SHP77 (cell line): ENCODE measurements around the gene LDB2.
"Not testable (repeated sequence)": the region's sequence is repeated elsewhere in the genome, so short reads cannot be mapped to it uniquely, and the experiment has no call there.

Experiments used
- DNase-seq, 2 experiments: peaks; one replicate each; lab custom pipeline; 2025; lab: John Stamatoyannopoulos, UW

LDB2 gene

DNA sequence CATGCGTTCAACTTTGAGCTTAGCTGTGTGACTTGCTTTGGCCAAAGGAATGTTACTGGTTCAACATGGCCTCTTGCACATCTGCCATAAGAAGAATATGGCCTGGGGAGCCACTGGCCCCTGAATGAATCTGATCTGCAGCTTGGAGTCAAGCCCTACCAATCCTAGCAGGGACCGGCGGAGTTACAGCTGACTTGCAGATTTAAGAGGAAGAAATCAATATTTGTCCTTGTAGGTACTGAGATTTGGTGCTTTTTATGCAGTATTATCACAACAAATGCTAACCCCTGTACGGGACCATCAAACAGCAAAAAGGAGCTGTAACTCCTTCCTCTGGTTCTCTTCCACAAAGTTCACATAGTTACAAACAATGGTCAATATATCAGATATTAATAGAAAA lies 252.0 kb downstream of the LDB2 start:
- DNase-seq: no peak

- DNase-seq: no peak
Measured at GRCh38 chr4:16643893-16644292, 254.6 kb downstream of the LDB2 start.

GRCh38 chr4:16642897-16643296 lies 255.5 kb downstream of the LDB2 start:
- no peak for DNase-seq

- no peak for DNase-seq
Measured at GRCh38 chr4:16641971-16642370, 256.5 kb downstream of the LDB2 start.

GRCh38 chr4:16636912-16637630 lies 261.4 kb downstream of the LDB2 start:
- DNase-seq: no peak

- DNase-seq: no peak
Measured at GRCh38 chr4:16636304-16636703, 262.1 kb downstream of the LDB2 start.

DNA sequence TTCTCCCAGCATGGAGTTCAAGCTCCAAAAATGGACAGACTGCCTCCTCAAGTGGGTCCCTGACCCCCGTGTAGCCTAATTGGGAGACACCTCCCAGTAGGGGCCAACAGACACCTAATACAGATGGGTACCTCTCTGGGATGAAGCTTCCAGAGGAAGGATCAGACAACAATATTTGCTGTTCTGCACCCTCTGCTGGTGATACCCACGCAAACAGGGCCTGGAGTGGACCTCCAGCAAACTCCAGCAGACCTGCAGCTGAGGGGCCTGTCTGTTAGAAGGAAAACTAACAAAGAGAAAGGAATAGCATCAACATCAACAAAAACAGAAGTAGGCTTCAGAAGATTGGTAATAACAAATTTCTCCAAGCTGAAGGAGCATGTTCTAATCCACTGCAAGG lies 269.2 kb downstream of the LDB2 start:
- not testable (repeated sequence) for DNase-seq

DNA sequence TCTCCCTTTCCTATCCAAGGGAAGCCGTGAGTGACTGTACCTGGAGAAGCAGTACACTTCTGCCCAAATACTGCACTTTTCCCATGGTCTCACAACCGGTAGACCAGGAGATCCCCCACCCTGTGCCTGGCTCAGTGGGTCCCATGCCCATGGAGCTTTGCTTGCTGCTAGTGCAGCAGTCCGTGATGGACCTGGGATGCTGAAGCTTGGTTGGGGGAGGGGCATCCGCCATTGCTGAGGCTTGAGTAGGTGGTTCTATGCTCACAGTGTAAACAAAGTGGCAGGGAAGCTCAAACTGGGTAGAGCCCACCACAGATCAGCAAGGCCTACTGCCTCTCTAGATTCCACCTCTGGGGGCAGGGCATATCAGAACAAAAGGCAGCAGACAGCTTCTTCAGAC lies 269.6 kb downstream of the LDB2 start:
- not testable (repeated sequence) for DNase-seq

DNA sequence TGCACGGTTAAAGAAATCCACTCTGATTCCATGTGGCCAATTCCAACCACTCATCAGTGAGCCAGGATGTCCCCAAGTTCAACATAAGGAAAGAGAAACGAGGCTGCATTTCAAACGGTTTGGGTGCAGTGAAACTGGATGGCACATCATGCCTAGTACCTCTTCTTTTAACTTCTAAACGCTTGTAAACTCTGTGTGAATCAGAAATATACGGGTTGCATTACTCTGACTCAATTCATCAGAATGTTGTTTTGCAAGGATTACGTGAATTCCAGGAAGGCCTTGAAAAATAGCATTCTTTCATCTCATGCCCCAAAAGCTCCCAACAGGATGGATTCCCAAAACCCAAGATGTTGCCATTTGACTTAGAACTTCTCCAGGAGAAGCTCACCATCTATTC lies 270.4 kb downstream of the LDB2 start:
- DNase-seq: no peak

DNA sequence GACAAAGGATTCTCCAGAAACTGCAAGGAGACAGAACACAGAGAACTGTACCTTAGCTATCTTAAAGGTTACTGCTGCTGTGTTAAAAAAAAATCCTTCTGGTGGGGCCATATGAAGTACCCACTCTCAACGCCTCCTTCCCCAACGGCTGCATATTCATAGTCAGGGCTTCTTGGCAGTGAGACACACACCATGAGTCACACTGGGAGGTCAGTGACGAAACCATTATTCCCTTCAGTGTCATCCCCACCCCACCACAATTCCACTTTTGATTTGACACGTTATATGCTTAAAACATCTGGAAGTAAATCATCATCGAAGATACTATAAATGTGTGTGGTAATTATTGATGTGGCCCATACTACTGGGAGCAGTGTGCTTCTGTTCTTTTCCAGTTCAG lies 271.5 kb downstream of the LDB2 start:
- no peak for DNase-seq

- DNase-seq: no peak
Measured at GRCh38 chr4:16622826-16623225, 275.6 kb downstream of the LDB2 start.

DNA sequence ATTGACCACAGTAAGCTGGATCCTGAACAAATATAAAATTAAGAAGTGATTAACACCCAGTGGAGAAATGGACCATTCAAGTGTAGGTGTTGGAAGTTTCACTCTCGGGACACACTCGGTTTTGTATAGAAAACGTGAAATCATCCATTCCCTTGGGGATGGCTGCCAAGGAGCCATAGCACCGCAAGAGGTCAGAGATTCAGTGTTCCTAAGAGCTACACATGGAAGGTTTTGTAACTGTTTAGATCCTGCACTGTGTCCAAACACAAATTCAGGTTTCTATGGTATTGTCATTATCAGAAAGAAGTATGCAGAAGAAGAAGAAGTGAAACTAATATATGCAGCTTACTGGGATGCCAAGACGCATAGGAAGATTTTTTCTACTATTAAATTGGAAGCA lies 281.0 kb downstream of the LDB2 start:
- no peak for DNase-seq

DNA sequence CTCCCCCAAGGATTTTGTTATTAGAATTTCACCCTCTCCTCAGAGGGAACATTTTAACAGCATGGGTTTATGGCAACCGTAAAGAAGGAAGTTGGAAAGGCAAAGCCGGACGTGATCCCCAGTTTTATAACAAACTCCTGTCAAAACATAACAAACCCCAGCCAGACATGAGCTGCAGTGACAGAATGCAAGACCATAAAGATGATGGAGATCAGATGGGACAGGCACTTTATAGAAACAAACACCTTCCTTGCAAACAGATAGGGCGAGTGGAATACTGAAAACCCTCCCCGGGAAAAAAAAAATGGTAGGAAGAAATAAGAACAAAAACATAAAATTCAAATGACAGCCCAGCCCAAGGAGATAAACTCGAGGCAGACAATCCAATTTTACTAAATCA lies 281.4 kb downstream of the LDB2 start:
- DNase-seq: no peak

DNA sequence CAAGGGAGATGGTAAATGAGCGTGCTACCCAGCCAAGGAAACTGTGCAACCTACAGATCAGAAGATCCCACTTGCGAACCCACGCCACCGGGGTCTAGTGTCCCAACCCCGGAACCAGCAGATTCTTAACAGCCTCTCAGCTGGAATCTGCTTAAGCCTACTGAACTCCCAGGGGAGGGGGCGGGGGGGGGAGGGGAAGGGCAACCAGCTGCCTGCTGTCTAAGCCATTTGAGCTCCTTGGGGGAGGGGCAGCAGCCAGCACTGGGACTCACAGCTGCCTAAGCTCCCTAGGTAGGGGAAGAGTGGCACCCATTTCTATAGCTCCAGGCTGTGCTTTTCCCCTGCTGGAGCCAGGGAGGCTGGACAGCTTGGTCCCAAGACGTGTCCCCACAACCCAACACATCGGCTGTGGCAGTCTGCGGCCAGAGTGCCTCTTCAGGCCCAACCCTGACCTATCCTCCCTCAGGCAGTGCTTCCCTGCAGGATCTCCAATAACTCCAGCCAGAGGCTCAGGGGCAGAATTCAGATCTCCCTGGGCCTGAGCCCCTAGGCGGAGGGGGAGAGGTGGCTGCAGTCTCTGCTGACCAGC lies 289.2 kb downstream of the LDB2 start:
- no peak for DNase-seq

DNA sequence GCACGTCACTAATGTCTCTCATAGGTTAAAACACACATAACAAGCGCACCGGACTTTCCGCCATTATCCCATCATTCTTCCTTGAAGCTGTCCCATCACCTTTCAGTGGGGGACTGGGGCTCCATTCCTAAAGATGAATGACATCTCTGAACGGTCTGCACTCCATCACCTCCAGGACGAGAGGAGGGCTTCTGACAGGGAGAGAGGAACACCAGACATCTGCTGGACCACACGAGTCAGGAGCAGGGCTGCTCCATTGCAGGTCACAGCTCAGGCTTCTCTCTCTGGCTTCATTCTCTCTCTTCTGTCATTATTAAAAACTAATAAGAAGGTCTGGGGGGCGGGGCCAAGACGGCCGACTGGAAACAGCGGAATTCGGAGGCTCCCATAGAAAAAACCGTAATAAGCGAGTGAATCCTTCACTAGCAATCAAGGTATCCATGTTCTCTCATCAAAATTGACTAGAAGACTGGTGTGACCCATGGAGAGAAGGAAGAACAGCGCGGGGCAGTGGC lies 289.8 kb downstream of the LDB2 start:
- no peak for DNase-seq

DNA sequence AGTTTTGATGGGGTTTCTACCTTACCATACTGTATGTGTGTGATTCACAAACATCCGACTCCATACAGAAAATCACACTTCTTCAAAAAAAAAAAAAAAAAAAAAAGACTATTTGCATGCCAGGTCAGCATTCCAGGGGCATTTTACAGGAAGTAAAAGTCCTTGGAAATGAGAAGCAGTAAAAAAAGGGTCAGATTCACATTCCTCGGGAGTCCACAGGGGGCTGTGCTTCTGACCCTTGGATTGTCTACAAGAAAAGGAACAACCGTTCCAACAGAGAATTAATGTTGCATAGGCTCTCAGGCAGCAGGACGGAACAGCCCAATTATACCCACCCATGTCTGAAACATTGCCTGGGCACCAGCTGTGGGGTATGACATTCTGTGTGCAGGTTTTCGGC lies 290.3 kb downstream of the LDB2 start:
- DNase-seq: no peak

DNA sequence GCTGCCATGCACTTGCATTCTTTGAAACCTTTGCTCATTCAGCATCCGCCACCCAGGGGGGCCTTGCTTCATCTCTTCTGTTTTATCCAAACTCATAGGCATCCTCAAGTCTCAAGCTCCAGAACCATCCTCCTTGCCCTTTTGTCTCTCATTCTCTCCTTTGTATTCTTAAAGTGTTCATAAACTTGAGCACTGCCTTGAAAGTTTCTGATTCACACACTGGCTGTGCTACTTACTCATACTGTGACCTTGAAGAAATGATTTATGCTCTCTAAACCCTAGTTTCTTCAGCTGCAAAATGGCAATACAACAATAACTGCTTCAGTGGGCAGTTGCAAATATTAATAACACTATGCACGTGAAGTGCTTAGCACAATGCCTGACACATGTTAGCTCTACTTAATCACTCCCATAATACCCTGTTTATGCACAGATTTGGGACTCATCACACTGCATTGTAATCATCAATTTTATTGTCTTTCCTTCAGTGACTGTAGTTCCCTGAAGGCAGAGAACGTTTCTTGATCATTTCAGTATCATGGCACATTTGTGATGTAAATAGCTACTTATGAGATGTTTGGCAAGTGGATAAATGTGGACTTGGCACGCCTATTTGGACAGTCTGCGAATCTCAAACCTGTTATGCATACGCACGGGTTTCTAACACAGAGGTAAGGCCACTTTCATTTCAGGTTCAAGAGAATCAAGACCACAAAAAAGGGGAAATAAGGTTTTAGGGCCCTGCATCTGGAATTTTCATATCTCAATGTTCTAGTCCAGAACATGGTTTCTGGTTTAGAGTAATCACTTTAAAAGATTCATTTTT lies 291.0 kb downstream of the LDB2 start:
- DNase-seq: no peak

- no peak for DNase-seq
Measured at GRCh38 chr4:16606691-16607090, 291.8 kb downstream of the LDB2 start.

DNA sequence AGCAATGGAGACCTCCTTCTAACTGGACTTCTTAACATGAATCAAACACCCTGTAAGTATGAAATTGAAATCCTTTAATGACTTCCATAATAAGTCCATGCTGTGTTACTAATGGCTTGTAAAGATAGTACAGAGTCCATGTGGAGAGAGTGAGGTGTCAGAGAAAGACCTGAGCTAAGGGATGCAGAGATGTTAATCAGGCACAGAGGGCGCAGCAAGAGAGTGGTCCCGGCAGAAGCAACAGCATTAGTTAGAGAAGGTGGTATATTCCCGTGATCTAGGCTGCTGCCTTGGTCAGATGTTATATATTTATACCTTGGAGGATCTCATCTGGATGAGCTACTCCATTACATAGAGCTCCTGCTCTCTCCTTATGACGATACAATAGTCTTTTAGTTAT lies 295.3 kb downstream of the LDB2 start:
- DNase-seq: no peak

GRCh38 chr4:16598597-16599206 lies 299.7 kb downstream of the LDB2 start:
- DNase-seq: no peak

DNA sequence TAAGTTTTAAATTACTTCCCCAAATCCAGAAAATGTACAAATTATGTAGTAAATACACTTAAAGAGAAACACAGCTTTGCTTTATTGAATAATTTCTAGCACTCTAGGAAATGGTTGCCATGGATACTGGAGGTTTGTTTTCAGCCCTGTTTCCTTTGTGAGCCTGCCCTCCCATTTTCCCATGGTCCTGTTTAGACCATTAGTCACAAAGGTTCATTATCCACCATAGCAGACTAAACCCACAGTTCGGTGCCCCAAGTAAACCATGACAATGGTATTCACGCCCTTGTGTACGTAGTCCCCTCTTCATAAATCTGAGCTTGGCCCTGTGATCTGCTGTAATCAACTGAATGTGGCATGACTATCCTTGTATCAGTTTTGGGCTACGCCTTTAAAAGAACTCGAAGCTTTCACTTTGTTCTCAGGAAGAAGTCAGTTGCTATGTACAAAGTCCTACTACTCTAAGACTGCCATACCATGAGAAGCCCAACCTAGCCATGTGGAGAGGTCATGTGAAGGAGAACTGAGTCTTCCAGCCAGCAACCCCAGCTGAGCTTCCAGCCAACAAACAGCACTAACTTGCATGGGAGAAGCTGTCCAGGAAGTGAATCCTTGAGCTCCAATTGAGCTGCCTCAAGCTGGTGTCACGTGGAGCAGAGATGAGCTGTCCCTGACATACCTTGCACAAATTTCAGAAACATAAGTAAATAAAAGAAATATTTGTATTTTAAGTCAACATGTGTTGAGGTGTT lies 300.4 kb downstream of the LDB2 start:
- no peak for DNase-seq

- no peak for DNase-seq
Measured at GRCh38 chr4:16597443-16597842, 301.0 kb downstream of the LDB2 start.
